Neutrophil (primary cell): ENCODE data around the gene PTOV1.
A peak's percentile ranks its signal among the peaks of the same experiment; 100 is the strongest.

Experiments
- H3K27ac ChIP-seq: fragments of 200-600 bp; sonication (generic); 2 replicates; pipeline ENCODE4 v1.5.1; 2016; ENCODE audit warnings: mild to moderate bottlenecking, moderate library complexity
- H3K27me3 ChIP-seq: fragments of 200-600 bp; sonication (generic); 2 replicates; pipeline ENCODE4 v1.6.0; 2016; ENCODE audit warnings: mild to moderate bottlenecking
- H3K36me3 ChIP-seq: fragments of 200-600 bp; sonication (generic); 2 replicates; pipeline ENCODE4 v1.5.1; 2017
- H3K4me1 ChIP-seq, 2 experiments: fragments of 200-600 bp in 1 of 2; sonication (generic) in 1 of 2; 1 replicate in 1 of 2; 2 replicates in 1 of 2; pipeline versions ENCODE4 v1.5.1 to v1.6.1; 2013 to 2016; ENCODE audit warnings: low read depth in 1 of 2, low read length in 1 of 2, mild to moderate bottlenecking in 1 of 2, moderate library complexity in 1 of 2; ENCODE audit not compliant: control insufficient read depth in 1 of 2, insufficient read depth in 1 of 2
- H3K4me3 ChIP-seq, 2 experiments: fragments of 200-600 bp in 1 of 2; sonication (generic) in 1 of 2; 1 replicate in 1 of 2; 2 replicates in 1 of 2; pipeline ENCODE4 v1.5.1; 2013 to 2016; ENCODE audit warnings: low read depth in 1 of 2, low read length in 1 of 2, mild to moderate bottlenecking in 1 of 2, moderate library complexity in 1 of 2
- H3K9me3 ChIP-seq: fragments of 200-600 bp; sonication (generic); 2 replicates; pipeline ENCODE4 v1.5.1; 2016
- TF ChIP-seq, protein P1 (sequence below): fragments of 200-600 bp; sonication (generic); IDR thresholded peaks from 2 replicates; pipeline ENCODE4 v1.5.1; 2016; ENCODE audit warnings: antibody characterized with exemption

Gene PTOV1

DNA sequence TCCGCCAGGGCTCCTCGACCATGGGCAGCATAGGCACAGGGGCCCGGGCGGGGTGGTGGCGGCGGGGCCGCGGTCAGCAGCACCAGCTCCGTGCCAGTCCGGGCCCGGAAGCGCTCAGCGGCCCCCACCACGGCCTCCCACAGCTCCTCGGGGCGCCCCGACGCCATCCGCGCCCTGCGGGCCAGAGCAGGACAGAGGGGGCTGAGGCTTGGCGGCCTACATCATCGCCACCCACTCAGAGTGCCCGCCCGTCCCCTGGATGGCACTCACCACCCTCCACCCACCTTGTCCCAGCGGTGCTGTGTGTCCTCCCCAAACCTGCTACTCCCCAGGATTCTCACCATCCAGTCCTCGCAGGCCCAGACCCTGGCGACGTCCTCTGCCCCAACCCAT is 22.2 kb downstream of the PTOV1 start:
- no peaks in the 10 kb centered on the region for H3K36me3 ChIP-seq
- no peak overlapping the region for H3K4me3 ChIP-seq
- peaks cover 27 to 32% of the 10 kb centered on the region in 2 experiments for H3K4me1 ChIP-seq

GRCh38 chr19:49873834-49874233 is 22.9 kb downstream of the PTOV1 start:
- Histone ChIP-seq H3K27me3 (no peaks in the 10 kb centered on the region), H3K36me3 (no peaks in the 10 kb centered on the region), H3K4me3 (no peak overlapping the region), H3K27ac (no peak overlapping the region), H3K4me1 (peaks cover 27 to 32% of the 10 kb centered on the region in 2 experiments), H3K9me3 (no peaks in the 10 kb centered on the region)
- TF ChIP-seq, protein P1, sequence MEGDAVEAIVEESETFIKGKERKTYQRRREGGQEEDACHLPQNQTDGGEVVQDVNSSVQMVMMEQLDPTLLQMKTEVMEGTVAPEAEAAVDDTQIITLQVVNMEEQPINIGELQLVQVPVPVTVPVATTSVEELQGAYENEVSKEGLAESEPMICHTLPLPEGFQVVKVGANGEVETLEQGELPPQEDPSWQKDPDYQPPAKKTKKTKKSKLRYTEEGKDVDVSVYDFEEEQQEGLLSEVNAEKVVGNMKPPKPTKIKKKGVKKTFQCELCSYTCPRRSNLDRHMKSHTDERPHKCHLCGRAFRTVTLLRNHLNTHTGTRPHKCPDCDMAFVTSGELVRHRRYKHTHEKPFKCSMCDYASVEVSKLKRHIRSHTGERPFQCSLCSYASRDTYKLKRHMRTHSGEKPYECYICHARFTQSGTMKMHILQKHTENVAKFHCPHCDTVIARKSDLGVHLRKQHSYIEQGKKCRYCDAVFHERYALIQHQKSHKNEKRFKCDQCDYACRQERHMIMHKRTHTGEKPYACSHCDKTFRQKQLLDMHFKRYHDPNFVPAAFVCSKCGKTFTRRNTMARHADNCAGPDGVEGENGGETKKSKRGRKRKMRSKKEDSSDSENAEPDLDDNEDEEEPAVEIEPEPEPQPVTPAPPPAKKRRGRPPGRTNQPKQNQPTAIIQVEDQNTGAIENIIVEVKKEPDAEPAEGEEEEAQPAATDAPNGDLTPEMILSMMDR, result no peak

More for the DNA sequence above, 22.2 kb downstream of the PTOV1 start:
- H3K27me3 ChIP-seq, result no peaks in the 10 kb centered on the region
- no peaks in the 10 kb centered on the region for H3K9me3 ChIP-seq
- H3K27ac ChIP-seq, result no peak overlapping the region
- TF ChIP-seq, protein P1, result no peak

DNA sequence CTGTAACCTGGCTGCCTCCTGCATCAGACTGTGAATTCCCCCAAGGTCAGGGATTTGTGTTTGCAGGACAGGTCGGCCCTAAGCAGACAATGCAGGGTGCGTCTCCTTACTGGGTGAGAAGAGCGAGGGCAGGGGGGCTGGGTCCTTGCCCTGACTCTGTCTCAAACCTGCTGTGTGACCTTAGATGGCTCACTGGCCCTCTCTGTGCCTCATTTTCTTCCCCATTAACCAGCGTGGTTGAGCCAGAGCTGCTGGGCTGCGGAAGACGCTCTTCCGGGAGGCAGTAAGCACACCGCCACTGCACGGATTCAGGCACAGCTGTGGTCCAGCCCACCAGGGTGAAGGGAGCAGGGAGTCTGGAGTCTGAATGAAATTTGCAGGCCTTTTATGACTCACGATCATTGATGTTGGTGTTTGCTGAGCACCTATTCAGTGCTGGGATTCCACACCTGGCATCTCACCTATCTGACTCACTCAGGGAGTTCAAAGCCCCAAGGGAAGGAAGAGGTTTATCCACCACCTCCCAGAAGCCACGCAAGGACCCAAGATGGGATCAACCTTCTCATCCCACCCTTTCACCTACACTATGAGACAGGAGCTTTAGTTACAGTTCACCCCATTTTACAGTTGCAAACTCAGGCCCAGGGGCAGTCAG is 23.7 kb downstream of the PTOV1 start:
- no peaks in the 10 kb centered on the region for H3K9me3 ChIP-seq
- no peaks in the 10 kb centered on the region for H3K27me3 ChIP-seq
- H3K4me3 ChIP-seq, result no peak overlapping the region
- TF ChIP-seq, protein P1, result no peak
- H3K4me1 ChIP-seq, result peaks cover 30 to 35% of the 10 kb centered on the region in 2 experiments
- peak overlapping the region; percentile 95 for H3K27ac ChIP-seq
- no peaks in the 10 kb centered on the region for H3K36me3 ChIP-seq

DNA sequence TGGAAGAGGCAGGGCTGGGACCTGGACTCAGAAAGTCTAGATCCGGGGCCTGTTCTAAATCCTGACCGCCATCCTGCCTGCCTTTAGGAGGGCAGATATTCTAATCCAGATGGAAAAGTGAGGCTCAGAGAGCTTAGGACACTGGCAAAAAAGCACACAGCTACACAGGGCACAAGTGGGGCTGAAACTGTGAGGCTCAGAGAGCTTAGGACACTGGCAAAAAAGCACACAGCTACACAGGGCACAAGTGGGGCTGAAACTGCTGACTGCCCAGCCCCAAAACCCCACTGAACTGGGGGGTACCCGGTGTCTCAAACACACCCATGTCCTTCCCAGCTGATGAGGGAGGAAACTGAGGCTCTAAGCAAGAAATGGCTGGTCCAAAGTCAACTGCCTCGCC is 24.2 kb downstream of the PTOV1 start:
- TF ChIP-seq, protein P1, result no peak
- Histone ChIP-seq H3K27me3 (no peaks in the 10 kb centered on the region), H3K36me3 (peaks cover 1% of the 10 kb centered on the region), H3K27ac (peak overlapping the region; percentile 95), H3K9me3 (no peaks in the 10 kb centered on the region), H3K4me3 (peak overlapping the region in 1 of 2 experiments; percentile 99), H3K4me1 (peaks cover 26 to 31% of the 10 kb centered on the region in 2 experiments)

DNA sequence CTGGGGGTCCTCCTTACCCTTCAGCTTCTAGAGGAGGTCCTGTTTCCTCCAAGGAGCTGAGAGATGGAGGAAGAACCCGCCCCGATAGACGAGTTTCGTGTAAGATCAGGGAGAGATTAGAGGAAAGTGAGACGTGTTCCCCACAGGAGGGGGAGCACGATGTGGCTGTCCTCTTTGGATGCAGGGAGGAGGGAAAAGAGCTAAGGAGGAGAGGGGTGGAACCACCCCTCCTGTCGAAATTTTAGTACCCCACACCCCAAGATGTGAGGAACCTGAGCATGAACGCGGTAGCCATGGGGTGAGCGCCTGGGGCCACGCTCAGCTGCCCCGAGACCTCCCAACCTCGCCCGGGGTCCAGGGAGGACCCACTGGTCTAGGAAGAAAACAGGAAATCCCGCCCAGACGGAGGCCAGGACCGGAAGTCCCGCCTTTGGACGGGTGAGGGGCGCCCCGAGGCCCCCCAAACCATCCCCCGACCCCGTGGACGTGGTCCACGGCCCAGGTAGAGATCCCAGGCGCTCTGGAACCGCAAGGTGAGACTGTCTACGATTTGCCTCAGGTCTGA is 25.0 kb downstream of the PTOV1 start:
- H3K27ac ChIP-seq, result peak overlapping the region; percentile 95
- TF ChIP-seq, protein P1, result no peak
- H3K36me3 ChIP-seq, result peaks cover 9% of the 10 kb centered on the region
- H3K9me3 ChIP-seq, result no peaks in the 10 kb centered on the region
- peaks cover 21 to 24% of the 10 kb centered on the region in 2 experiments for H3K4me1 ChIP-seq
- H3K4me3 ChIP-seq, result peak overlapping the region; percentile 99
- no peaks in the 10 kb centered on the region for H3K27me3 ChIP-seq
